DND-41 (cell line): ENCODE data around the gene SIRT7.

ENCODE experiments used
- ATAC-seq: fragments of 200-7000 bp; cut with Tn5 transposase; 3 replicates; pipeline ENCODE4 v1.9.1; 2021; ENCODE audit warnings: low read depth; ENCODE audit not compliant: insufficient read depth
- DNase-seq: peaks from one replicate; pipeline ENCODE4 v3.0.0-alpha.2; 2020
- H2AFZ ChIP-seq: 2 replicates; pipeline ENCODE4 v1.6.0; 2012; ENCODE audit warnings: low read depth, low read length
- H3K27ac ChIP-seq: 2 replicates; pipeline ENCODE4 v1.5.1; 2012; ENCODE audit warnings: low read length, inconsistent platforms
- H3K27me3 ChIP-seq: fragments of 200-600 bp; sonication (generic); 2 replicates; pipeline ENCODE4 v1.6.0; 2012; ENCODE audit warnings: low read length, mild to moderate bottlenecking, inconsistent platforms; ENCODE audit not compliant: insufficient read depth, poor library complexity
- H3K36me3 ChIP-seq: 2 replicates; pipeline ENCODE4 v1.5.1; 2012; ENCODE audit warnings: low read length, inconsistent platforms; ENCODE audit not compliant: insufficient read depth
- H3K4me1 ChIP-seq: 2 replicates; pipeline ENCODE4 v1.5.1; 2012; ENCODE audit warnings: mild to moderate bottlenecking, low read length; ENCODE audit not compliant: insufficient read depth
- H3K4me2 ChIP-seq: 2 replicates; pipeline ENCODE4 v1.6.0; 2012; ENCODE audit warnings: mild to moderate bottlenecking, moderate library complexity, low read length, inconsistent platforms; ENCODE audit not compliant: insufficient read depth
- H3K4me3 ChIP-seq, 2 experiments: fragments of 200-600 bp in 1 of 2; shearing (Covaris generic) in 1 of 2; 2 replicates each; pipeline ENCODE4 v1.5.1; 2012 to 2016; ENCODE audit warnings: inconsistent platforms in 2 of 2, low read length in 2 of 2, mild to moderate bottlenecking in 2 of 2, low read depth in 1 of 2, moderate library complexity in 1 of 2
- H3K79me2 ChIP-seq: 2 replicates; pipeline ENCODE4 v1.6.0; 2012; ENCODE audit warnings: low read length, inconsistent platforms; ENCODE audit not compliant: insufficient read depth
- H3K9ac ChIP-seq: 2 replicates; pipeline ENCODE4 v1.6.0; 2012; ENCODE audit warnings: low read depth, mild to moderate bottlenecking, inconsistent platforms, low read length, moderate library complexity
- H3K9me3 ChIP-seq: 2 replicates; pipeline ENCODE4 v1.5.1; 2012; ENCODE audit warnings: low read length, moderate library complexity, mild to moderate bottlenecking, inconsistent platforms; ENCODE audit not compliant: insufficient read depth, severe bottlenecking
- H4K20me1 ChIP-seq: 2 replicates; pipeline ENCODE4 v1.6.0; 2012; ENCODE audit warnings: low read length; ENCODE audit not compliant: insufficient read depth
- CTCF ChIP-seq: IDR thresholded peaks from 2 replicates; pipeline ENCODE4 v1.5.1; 2012; ENCODE audit warnings: borderline replicate concordance, low read length, moderate library complexity, mild to moderate bottlenecking; ENCODE audit not compliant: poor library complexity, severe bottlenecking; ENCODE audit errors: extremely low read depth
- EZH2 ChIP-seq: IDR thresholded peaks from 3 replicates; pipeline ENCODE4 v1.6.1; 2012; ENCODE audit warnings: borderline replicate concordance, low read depth, mild to moderate bottlenecking, moderate library complexity, low read length, inconsistent platforms; ENCODE audit not compliant: severe bottlenecking

SIRT7 gene

GRCh38 chr17:81877569-81877968 is 40.4 kb downstream of the SIRT7 start:
- Histone ChIP-seq H3K4me3 (no peak overlapping the region), H3K4me1 (peaks cover 7% of the 10 kb centered on the region), H3K9ac (no peak overlapping the region), H3K9me3 (no peaks in the 10 kb centered on the region), H3K4me2 (no peak overlapping the region), H3K36me3 (peaks cover 46% of the 10 kb centered on the region), H2AFZ (no peak overlapping the region), H3K27me3 (no peaks in the 10 kb centered on the region), H4K20me1 (no peaks in the 10 kb centered on the region; the same call in 1 of the 2 replicates), H3K79me2 (peaks cover 25% of the 10 kb centered on the region), H3K27ac (no peak overlapping the region)
- no peak for ATAC-seq
- TF ChIP-seq EZH2 (no peak), CTCF (no peak)
- no peak for DNase-seq

GRCh38 chr17:81871387-81872230 is 46.4 kb downstream of the SIRT7 start:
- H3K79me2 ChIP-seq: peaks cover 61% of the 10 kb centered on the region
- H3K4me1 ChIP-seq: peaks cover 36% of the 10 kb centered on the region
- H3K4me2 ChIP-seq: peak overlapping the region; percentile 69
- peak overlapping the region; percentile 74 to 92 for H3K4me3 ChIP-seq
- H4K20me1 ChIP-seq: peaks cover 40% of the 10 kb centered on the region
- H3K27me3 ChIP-seq: no peaks in the 10 kb centered on the region
- H3K27ac ChIP-seq: peak overlapping the region; percentile 99
- peak; percentile 33 for ATAC-seq
- no peaks in the 10 kb centered on the region for H3K9me3 ChIP-seq
- H3K36me3 ChIP-seq: peaks cover 42% of the 10 kb centered on the region
- DNase-seq: peak; percentile 94
- H3K9ac ChIP-seq: peak overlapping the region; percentile 99
- H2AFZ ChIP-seq: peak overlapping the region; percentile 89
- TF ChIP-seq EZH2 (no peak), CTCF (peak; percentile 41)

GRCh38 chr17:81870981-81871386 is 47.0 kb downstream of the SIRT7 start, which contains the start of gene ARHGDIA:
Gene ARHGDIA, minus strand, starts transcription at chr17:81871337. Its CDS starts 1,407 bp downstream, at chr17:81869930.
- TF ChIP-seq EZH2 (no peak), CTCF (no peak)
- no peaks in the 10 kb centered on the region for H3K27me3 ChIP-seq
- H3K4me1 ChIP-seq: peaks cover 36% of the 10 kb centered on the region
- H3K79me2 ChIP-seq: peaks cover 61% of the 10 kb centered on the region
- H3K36me3 ChIP-seq: peaks cover 43% of the 10 kb centered on the region
- H3K4me3 ChIP-seq: peak within 1 kb of the TSS; percentile 74 to 92
- peaks cover 46% of the 10 kb centered on the region for H4K20me1 ChIP-seq
- peak within 1 kb of the TSS; percentile 99 for H3K27ac ChIP-seq
- H3K9ac ChIP-seq: peak within 1 kb of the TSS; percentile 99
- no peaks in the 10 kb centered on the region for H3K9me3 ChIP-seq
- H3K4me2 ChIP-seq: peak within 1 kb of the TSS; percentile 85
- ATAC-seq (peak; percentile 42), DNase-seq (no peak)
- H2AFZ ChIP-seq: peak within 1 kb of the TSS; percentile 89
